GM21515 (cell line): ENCODE data around the gene KCNIP1.

Experiments used
- ATAC-seq: cut with Tn5 transposase; IDR thresholded peaks from one replicate; pipeline ENCODE4 v1.9.1; 2021; ENCODE audit not compliant: unreplicated experiment

Gene KCNIP1

DNA sequence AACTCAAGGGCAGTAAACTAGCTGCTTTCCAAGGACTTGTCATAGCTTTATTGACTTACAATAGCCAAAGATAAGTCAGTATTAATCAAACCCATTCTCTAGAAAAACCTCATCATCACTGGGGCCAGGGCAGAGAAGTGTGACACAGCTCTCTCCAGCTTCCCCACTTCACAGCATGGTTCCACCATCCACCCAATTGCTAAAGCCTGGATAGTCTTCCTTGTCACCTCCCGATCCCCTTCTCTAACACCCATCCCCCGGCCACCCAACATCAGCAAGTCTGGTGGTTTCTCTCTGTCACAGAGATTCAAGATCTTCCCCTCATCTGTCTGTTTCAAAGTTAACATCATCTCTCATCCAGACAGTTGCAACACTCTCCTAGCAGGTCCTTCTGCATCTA, 191.1 kb downstream of the KCNIP1 start:
- no peak for ATAC-seq

DNA sequence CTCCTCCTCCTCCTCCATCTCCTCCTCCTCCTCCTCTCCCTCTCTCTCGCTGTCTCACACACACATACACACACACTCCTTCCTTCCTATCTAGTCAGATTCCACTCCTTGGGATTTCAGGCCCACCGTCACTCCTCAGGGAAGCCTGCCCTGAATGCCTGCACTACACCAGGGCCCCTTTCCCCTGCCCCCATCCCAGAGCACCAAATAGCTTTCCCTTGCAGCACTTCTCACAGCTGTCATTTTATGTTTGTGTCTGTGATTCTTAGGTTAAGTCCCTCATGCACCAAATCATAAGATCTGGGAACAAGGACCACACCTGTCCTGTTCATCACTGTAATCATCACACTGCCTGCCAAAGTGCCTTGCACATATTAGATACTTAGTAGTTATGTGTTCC, 193.2 kb downstream of the KCNIP1 start:
- no peak for ATAC-seq

DNA sequence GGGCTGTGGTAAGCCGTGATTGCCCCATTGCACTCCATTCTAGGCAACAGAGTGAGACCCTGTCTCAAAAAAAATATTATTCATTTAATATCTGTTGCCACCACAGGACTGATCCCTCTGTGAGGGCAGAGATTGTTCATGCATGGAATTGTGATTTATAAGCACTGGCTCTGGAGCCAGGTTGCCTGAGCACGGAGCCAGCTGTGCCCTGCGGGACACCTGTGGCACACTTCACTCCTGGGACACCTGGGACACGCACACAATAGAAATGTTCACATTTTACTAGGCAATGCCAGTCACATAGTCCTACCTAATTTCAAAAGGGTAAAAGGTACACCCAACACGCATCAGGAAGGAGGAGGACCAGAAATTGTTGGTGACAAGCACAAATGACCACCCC, 196.7 kb downstream of the KCNIP1 start:
- ATAC-seq, result no peak

DNA sequence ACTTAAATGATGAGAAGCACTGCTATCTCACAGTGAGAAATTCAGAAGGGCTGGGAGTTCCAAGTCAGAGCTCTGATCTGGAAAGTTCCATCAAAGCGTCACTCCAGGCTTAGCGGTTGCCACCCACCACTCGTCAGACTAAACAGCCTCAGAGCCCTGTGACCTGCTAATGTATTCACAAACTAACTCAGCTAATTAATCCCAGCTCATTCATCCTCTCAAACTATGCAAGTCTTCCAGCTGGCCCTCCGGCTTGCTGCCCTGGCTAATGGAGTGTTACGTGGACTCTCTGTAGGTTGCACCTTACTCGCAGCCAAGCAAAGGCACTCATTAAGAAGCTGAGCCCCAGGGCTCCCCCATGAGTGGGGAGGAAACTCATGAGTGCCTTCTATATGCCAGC, 197.5 kb downstream of the KCNIP1 start:
- ATAC-seq, result no peak

DNA sequence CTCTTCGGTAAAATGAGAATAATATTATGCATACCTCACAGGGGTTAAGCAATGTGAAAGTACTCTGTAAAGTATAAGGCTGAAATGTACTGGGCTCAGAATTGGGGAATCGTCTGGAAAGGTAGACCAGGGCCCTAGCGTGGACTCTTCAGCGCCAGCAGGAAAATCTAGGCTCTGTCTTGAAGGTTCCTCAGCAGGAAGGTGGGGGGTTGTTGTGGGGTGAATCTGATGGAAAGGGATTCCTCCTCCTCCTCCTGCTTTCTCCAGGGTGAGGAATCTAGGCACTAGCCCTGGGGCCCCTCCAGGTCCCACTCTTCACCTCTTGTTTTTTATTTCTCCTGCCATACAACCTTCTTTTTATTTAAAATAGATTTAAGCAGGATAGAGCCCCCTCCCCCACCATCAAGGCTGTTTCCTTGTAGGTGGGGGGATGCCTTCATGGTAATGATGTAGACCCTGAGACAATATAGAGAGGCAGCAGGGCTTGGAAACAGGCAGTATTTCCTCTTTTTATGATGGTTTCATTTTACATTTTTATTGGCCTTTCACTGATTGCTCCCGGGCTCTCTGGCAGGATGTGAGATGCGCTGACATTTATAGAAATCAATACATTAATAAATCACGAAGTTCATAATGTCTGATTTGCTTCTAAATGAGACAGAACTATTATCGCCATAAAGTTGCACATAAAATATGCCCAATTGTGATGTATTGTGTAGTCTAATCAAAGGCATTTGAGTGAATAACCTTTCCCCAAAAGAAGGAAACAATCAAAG, 200.8 kb downstream of the KCNIP1 start:
- no peak for ATAC-seq

DNA sequence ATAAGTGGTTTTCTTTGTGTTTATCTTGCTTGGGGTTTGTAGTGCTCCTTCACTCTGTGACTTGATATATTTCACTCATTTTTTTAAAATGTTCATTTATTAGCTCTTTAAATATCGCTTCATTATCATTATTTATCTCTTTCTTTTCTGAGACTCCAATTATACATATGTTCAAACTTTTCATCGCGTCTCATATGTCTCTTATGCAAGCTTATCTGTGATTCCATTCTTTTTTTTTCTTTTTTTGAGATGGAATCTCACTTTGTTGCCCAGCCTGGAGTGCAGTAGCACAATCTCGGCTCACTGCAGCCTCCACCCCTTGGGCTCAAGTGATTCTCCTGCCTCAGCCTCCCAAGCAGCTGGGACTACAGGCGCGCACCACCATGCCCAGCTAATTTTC, 205.8 kb downstream of the KCNIP1 start:
- ATAC-seq, result no peak

DNA sequence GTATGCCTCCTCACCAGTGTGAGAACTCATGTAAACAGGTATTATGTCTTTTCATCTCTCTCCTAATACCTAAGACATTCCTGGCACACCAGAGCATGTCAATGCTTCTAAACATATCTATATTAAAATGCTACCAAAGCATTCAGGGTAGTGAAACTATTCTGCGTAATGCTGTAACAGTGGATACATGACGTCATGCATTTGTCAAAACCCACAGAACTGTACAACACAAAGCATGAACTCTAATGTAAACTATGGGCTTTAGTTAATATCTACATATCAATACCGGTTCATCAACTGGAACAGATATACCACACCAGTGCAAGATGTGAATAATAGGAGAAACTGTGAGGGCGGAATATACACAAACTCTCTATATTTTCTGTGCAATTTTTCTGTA, 207.5 kb downstream of the KCNIP1 start:
- no peak for ATAC-seq

DNA sequence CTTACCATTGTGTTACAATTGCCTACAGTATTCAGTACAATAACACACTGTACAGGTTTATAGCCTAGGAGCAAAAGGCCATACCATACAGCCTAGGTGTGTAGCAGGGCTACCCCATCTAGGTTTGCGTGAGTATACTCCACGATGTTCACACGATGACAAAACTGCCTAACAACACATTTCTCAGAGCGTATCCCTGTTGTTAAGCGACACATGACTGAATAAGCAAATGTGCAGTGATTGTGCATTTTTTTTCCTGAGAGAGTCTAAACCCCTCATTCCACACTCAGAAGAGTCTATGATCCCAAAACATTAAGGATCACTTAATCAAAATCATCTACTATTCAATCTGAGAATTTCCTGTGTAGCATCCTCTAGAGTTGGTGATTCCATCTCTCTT, 211.3 kb downstream of the KCNIP1 start:
- ATAC-seq, result no peak

DNA sequence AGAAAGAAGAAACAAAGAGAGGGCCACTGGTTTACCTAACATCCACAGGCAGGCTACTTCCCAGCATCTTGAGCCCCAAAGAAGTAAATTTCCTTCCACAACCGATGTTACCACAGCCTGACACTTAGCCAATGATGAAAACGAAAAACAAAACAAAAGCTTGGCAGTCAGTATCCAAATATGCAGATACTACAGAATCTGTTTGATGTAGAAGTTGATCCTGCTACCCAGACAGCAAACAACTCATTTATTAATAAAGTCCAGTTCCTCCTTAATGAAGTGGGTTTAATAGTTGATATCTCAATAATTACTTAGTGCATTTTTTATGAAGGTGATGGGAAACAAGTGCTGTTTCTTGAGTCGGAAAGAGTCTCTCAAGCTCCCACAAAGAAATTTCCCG, 212.6 kb downstream of the KCNIP1 start:
- no peak for ATAC-seq

DNA sequence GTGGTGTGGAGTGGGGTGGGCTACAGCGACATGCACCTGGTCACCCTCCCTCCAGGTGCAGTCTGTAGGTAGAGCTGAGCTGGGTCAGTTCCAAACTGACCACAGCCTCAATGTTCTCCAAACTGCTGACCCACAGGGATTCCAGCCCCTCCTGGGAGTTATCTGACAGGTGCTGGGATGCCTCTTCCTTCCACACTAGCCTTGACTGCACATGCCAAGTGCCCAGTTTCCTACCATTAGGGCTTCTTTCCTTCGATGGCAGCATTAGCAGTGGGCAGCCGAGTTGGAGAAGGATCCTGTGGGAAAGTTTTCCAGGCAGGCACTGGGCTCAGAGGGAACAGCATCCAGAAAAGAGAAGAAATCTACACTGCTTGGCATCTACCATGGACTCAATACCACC, 215.7 kb downstream of the KCNIP1 start:
- no peak for ATAC-seq

DNA sequence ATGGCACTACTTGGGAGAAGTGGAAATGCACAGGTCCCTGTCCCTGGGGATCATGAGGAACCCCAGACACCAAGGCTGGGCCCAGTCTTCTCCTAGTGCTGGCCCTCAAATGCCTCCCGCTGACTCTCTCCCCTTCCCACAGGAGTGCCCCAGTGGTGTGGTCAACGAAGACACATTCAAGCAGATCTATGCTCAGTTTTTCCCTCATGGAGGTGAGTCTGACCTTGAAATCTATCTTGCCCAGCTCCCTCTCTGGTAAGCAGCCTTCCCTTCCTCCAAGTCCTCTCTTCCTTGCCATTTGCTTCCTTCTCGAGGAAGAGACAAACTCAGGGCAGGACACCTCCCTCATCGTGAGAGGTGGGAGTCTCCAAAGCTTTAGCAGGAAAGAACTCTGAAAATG, 216.4 kb downstream of the KCNIP1 start:
- no peak for ATAC-seq

DNA sequence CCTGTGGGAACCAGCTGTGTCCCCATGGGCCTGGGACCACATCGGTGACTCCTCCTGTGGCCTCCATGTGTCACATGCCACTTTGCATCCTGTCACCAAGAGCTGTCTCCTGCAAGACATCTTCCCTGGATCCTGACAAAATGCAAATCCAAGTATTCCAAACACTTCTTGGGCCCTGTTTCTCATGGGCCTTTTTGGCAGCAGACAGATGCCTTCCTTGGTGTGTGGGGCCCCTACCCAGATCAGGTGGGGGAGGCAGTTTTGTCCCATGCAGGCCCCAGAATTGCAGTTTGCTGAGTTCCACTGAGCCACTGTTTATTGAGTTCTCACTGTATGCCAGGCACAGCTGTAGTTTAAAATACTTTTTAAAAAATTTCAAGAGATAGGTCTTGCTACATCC, 217.2 kb downstream of the KCNIP1 start:
- ATAC-seq, result no peak

DNA sequence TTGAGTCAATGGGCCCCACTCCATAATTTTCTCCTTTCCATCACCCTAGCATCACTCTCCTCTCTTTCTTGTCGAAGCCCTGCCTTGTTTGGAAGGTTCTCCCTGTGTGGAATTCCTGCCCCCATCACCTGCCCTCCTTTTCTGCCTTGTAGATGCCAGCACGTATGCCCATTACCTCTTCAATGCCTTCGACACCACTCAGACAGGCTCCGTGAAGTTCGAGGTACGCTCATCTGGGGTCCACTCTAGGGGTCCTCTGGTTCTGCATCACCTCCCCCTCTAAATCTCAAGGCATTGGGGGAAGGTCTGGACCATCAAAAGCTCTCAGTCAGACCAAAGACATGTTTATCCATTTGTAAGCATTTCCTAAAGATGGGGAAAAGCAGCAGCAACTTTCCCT, 217.9 kb downstream of the KCNIP1 start:
- no peak for ATAC-seq

DNA sequence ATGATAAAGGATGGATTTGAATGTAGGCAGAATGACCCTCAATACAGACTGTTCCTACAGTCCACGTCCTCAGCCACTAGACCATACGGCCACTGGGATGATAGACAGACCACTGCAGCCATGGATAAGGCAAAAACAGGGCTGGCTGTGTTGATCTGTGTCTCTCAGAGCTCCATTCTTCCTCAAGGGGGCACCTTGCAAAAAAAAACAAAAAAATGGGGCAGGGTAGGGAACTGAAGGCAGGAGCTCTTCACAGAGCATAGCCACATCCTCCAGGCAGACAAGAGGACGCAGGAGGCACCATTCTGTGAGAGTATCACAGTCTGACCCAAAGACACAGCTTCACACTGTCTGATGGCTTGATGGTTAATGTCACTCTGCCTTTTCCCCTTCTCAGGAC, 218.5 kb downstream of the KCNIP1 start:
- ATAC-seq, result no peak

DNA sequence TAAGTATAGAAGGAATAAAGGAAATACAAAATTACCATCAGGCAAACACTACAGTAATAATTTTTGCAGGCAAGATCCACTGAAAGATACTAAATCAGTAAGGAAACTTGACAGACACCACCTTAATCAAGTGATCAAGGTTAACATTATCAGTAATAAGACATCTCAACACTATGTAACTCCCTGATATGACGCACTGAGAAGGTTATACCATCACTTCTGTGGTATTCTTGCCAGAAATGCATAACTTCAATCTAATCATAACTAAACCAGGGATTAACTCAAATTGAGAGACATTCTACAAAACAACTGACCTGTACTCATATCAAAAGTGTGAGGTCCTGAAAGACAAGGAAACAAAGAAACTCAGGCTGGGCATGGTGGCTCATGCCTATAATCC, 227.2 kb downstream of the KCNIP1 start:
- ATAC-seq, result no peak

DNA sequence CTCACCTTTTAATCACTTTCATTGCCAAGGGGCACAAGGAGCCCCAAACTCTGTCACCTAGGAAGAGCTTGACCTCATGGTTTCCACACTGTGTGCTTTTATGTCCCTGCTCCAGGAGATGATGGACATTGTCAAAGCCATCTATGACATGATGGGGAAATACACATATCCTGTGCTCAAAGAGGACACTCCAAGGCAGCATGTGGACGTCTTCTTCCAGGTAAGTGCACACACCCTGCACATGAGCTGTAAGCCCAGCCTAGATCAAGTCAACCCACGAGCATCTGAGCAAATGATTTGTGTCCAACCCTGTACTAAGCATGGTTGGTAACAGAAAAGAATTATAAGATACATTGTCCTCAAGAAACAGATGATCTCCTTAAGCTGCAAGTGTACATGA, 228.9 kb downstream of the KCNIP1 start:
- ATAC-seq, result no peak

DNA sequence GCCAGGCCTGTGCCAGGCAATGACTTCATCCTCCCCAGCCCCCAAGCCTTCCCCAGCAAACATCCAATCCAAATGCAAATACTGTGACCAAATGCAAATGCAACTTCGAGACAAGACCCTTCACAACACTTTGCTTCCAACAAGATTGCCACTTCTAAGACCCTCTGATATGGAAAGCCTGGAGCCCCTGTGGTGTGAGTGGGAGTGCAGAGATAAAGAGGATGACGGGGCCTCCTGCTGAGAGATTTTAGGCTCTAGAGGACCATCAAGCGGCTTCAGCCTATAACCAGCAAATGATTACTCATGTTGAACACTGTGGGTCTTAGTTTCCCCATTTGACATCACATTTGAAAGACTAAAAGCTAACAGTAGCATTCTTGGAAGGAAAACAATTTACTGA, 233.1 kb downstream of the KCNIP1 start:
- ATAC-seq, result no peak

DNA sequence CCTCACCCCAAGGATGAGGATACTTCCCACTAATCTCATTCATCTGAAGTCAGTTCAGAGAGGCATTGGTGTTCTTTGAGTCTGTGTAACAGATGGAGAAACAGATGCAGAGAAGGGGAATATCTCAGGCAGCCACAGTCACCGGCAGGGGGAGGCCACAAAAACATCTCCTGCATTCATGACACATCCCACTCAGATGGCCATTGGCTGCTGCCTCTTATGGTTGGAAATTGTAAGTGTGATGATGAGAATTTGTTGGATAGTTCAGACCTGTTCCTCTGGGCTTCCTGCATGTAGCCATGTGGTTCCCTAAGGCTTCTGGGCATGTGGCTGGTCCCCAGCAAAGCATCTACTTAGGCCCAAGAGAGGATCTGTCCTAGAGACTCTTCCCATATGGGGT, 233.8 kb downstream of the KCNIP1 start:
- ATAC-seq, result no peak

DNA sequence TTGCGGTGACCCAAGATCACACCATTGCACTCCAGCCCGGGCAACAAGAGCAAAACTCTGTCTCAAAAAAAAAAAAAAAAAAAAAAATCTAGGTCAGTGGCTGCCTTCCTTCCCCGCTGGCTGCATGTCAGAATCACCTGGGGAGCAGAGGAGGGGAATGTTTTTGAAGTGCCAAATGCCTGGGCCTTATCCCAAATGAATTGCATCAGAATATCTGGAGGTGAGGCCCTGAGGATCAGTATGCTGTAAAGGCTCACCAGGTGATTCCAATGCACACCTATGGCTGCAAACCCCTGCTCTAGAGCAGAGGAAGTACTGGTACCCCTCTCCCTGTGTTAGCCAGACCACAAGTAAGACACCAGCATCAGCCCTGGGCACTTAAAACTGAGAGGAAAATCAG, 235.0 kb downstream of the KCNIP1 start:
- no peak for ATAC-seq

DNA sequence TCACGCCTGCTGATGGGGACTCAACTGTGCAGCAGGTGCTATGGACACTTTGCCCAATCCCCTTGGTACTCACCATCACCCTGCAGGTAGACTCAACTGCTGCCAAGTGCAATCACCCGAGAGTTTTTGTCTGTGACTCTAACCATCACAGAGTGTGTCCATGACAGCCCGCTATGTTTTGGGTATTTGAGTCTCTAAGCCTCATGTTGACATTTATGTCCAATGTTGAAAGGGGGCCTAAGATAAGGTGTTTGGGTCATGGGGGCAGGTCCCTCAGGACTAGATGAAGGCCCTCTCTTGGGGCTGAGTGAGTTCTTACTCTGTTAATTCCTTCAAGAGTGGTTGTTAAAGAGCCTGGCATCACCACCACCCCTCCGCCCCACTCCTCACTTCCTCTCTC, 235.6 kb downstream of the KCNIP1 start:
- ATAC-seq, result no peak

DNA sequence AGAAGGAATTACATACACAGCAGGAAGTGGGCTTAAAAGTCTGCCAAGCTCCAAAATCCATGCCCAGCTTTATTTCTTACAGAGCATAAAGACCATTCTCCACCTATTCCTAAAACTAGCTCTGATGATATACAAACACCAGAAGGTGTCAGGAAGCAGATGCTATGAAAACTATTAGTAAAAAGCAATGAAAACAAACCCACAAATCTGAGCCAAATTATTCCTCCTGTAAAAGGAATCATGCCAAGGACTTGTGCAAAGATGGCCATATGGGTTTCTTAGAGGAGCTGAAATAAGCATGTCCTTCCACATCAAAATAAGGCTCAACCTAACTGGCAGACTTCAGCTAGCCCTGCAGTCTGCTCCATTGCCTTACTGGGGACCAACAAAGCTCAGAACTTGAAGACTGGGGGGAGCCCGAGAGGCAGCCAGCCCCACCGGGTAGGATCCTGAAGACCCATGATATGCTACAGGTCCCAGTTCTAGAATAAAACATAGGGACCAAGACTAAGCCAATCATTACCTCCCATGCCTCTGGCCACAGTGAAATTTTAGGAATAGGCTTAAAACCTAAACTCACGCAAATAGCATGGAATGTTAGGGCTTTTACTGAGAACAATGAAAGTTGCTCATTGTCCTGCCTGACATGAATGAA, 236.9 kb downstream of the KCNIP1 start:
- ATAC-seq, result no peak

DNA sequence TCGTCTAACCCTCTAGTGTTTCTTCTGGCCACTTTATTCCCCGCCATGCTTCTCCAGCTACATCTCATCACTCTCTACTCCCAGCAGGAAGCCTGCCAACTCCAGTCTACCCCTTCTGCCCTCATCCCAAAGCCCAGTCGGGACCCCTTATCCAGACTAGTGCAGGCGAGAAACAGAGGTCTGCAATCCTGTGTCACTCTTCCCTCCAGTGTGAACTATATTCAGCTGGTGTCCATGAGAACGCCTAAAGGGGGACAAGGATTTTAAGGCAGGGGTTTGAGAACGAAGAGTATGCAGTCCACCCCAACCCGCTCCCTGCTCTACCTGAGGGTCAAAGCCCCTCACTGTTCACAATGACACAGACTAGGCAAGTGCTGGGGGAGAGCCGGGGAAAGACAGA, 238.0 kb downstream of the KCNIP1 start:
- no peak for ATAC-seq

DNA sequence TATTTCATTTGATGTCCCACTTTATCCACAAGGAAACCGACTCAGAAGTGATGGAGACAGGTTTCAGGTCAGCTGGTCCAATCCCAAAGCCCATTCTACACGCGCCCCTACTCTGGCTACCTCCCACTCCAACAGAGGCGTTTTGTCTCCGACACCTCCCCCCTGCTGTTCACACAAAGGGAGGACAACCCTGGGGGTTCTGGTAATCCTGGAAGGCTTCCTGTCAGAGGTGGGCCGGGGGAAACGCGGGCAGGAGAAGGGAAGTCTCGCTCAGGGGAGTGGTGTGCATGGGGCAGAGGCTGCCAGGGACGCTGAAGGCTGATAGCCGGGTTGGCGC, 240.0 kb downstream of the KCNIP1 start:
- no peak for ATAC-seq
